ENCODE data around the gene CHTOP. TPM values are rescaled to one million over a fixed set of nuclear protein-coding genes. Genes with fewer than 3 reads are reported as not detected.
"Not testable (repeated sequence)": the region's sequence is repeated elsewhere in the genome, so short reads cannot be mapped to it uniquely, and the experiment has no call there.

Gene CHTOP
- total and polyA plus RNA-seq, 4 experiments from 2014 or later: 42.2 to 149 (median 110) TPM

GRCh38 chr1:153667439-153667838, 33.6 kb downstream of the CHTOP start:
- H3K36me3 Mint-ChIP-seq: peaks cover 54 to 63% of the 10 kb centered on the region in 2 donors
- peaks cover 11 to 15% (median 13%) of the 10 kb centered on the region in 4 donors for H3K4me1 Mint-ChIP-seq
- H3K27ac ChIP-seq (ENCODE audit: low read depth, low read length): peak overlapping the region; percentile 6
- intact Hi-C loops (cut with micrococcal nuclease): no loop called here
- H3K27ac Mint-ChIP-seq: peak overlapping the region in 2 of 7 donors; percentile 68 to 72
- no peak overlapping the region for H3K4me3 ChIP-seq (ENCODE audit: low read length in 2 of 2)
- H3K36me3 ChIP-seq (ENCODE audit: insufficient read depth, low read length): peaks cover 70% of the 10 kb centered on the region
- no peaks in the 10 kb centered on the region for H3K27me3 Mint-ChIP-seq
- H3K4me3 Mint-ChIP-seq: no peak overlapping the region
- POLR2A ChIA-PET (ENCODE audit: partially characterized antibody): interaction anchor here (1.1 to 2.2 kb wide), 2 partner anchors 9 to 33 kb away, joined by 5 read pairs; partner anchors contain the start of genes CHTOP and SNAPIN
- no peaks in the 10 kb centered on the region for H3K9me3 Mint-ChIP-seq
- CTCF ChIA-PET (ENCODE audit: partially characterized antibody): interaction anchor here (0.9 kb wide), 1 partner anchor 156 kb away, joined by 3 read pairs; no protein-coding TSS in a partner anchor
- no peaks in the 10 kb centered on the region for H3K27me3 ChIP-seq (ENCODE audit: insufficient read depth, low read length)
- DNase-seq: no peak
- H3K9me3 ChIP-seq (ENCODE audit: control insufficient read depth in 1 of 2, low read length in 2 of 2): no peaks in the 10 kb centered on the region
- H3K4me1 ChIP-seq (ENCODE audit: insufficient read depth, low read length): peaks cover 26% of the 10 kb centered on the region

GRCh38 chr1:153668672-153669071, 34.8 kb downstream of the CHTOP start:
- DNase-seq; intact Hi-C loops (cut with micrococcal nuclease); H3K27me3 Mint-ChIP-seq; H3K9me3 Mint-ChIP-seq; H3K27me3 ChIP-seq (ENCODE audit: insufficient read depth, low read length); H3K4me3 ChIP-seq (ENCODE audit: low read length in 2 of 2); H3K9me3 ChIP-seq (ENCODE audit: control insufficient read depth in 1 of 2, low read length in 2 of 2); H3K27ac ChIP-seq (ENCODE audit: low read depth, low read length): not testable (repeated sequence)
- POLR2A ChIA-PET (ENCODE audit: partially characterized antibody): interaction anchor here (0.7 to 2.2 kb wide), 3 partner anchors 10 to 136 kb away, joined by 3 to 7 read pairs (median 5); partner anchors contain the start of genes CHTOP and SNAPIN
- Histone ChIP-seq H3K36me3 (ENCODE audit: insufficient read depth, low read length) (peaks cover 58% of the 10 kb centered on the region), H3K4me1 (ENCODE audit: insufficient read depth, low read length) (peaks cover 26% of the 10 kb centered on the region)
- H3K27ac Mint-ChIP-seq: peak overlapping the region in 5 of 7 donors; percentile 32 to 68 (median 64)
- peaks cover 48 to 51% of the 10 kb centered on the region in 2 donors for H3K36me3 Mint-ChIP-seq
- H3K4me1 Mint-ChIP-seq: peaks cover 11 to 16% (median 13%) of the 10 kb centered on the region in 4 donors
- CTCF ChIA-PET (ENCODE audit: partially characterized antibody): interaction anchor here (1.1 kb wide), 1 partner anchor 9 kb away, joined by 3 read pairs; no protein-coding TSS in a partner anchor
- H3K4me3 Mint-ChIP-seq: peak overlapping the region in 6 of 8 donors; percentile 61 to 73 (median 69)

- H3K4me1 Mint-ChIP-seq: peaks cover 11 to 16% (median 13%) of the 10 kb centered on the region in 4 donors
- POLR2A ChIA-PET (ENCODE audit: partially characterized antibody): interaction anchor here (1.2 to 3.4 kb wide), 4 partner anchors 10 to 36 kb away, joined by 5 to 37 read pairs (median 10); partner anchors contain the start of genes CHTOP and SNAPIN
- peak overlapping the region in 1 of 7 donors; percentile 83 for H3K27ac Mint-ChIP-seq
- H3K4me1 ChIP-seq (ENCODE audit: insufficient read depth, low read length): peaks cover 26% of the 10 kb centered on the region
- intact Hi-C loops (cut with micrococcal nuclease): loop anchor here (2.0 kb wide), 3 partner anchors 137 to 939 kb away; partner anchors contain the start of genes ADAR and GATAD2B
- CTCF ChIA-PET (ENCODE audit: partially characterized antibody): interaction anchor here (1.1 kb wide), 1 partner anchor 8 kb away, joined by 3 read pairs; no protein-coding TSS in a partner anchor
- H3K9me3 ChIP-seq (ENCODE audit: control insufficient read depth in 1 of 2, low read length in 2 of 2): no peaks in the 10 kb centered on the region
- H3K36me3 Mint-ChIP-seq: peaks cover 40 to 44% of the 10 kb centered on the region in 2 donors
- no peaks in the 10 kb centered on the region for H3K9me3 Mint-ChIP-seq
- H3K4me3 Mint-ChIP-seq: no peak overlapping the region
- H3K27me3 Mint-ChIP-seq: no peaks in the 10 kb centered on the region
- no peaks in the 10 kb centered on the region for H3K27me3 ChIP-seq (ENCODE audit: insufficient read depth, low read length)
- peak overlapping the region in 1 of 2 donors; percentile 72 for H3K4me3 ChIP-seq (ENCODE audit: low read length in 2 of 2)
- peaks cover 49% of the 10 kb centered on the region for H3K36me3 ChIP-seq (ENCODE audit: insufficient read depth, low read length)
- no peak for DNase-seq
- H3K27ac ChIP-seq (ENCODE audit: low read depth, low read length): peak overlapping the region; percentile 90
Measured at GRCh38 chr1:153669606-153670005, 35.7 kb downstream of the CHTOP start.

- ChIA-PET CTCF (ENCODE audit: partially characterized antibody) (no interaction called here), POLR2A (ENCODE audit: partially characterized antibody) (interaction anchor here (0.5 to 3.4 kb wide), 9 partner anchors 11 to 321 kb away, joined by 3 to 37 read pairs (median 6); partner anchors contain the start of genes CHTOP, INTS3, RPS27 and SNAPIN)
- H3K4me1 Mint-ChIP-seq: peaks cover 11 to 16% (median 13%) of the 10 kb centered on the region in 4 donors
- H3K9me3 Mint-ChIP-seq: no peaks in the 10 kb centered on the region
- H3K36me3 Mint-ChIP-seq: peaks cover 32 to 36% of the 10 kb centered on the region in 2 donors
- H3K4me3 Mint-ChIP-seq: no peak overlapping the region
- peak overlapping the region; percentile 90 for H3K27ac ChIP-seq (ENCODE audit: low read depth, low read length)
- peaks cover 41% of the 10 kb centered on the region for H3K36me3 ChIP-seq (ENCODE audit: insufficient read depth, low read length)
- H3K9me3 ChIP-seq (ENCODE audit: control insufficient read depth in 1 of 2, low read length in 2 of 2): no peaks in the 10 kb centered on the region
- no peak for DNase-seq
- H3K27me3 ChIP-seq (ENCODE audit: insufficient read depth, low read length): no peaks in the 10 kb centered on the region
- no peaks in the 10 kb centered on the region for H3K27me3 Mint-ChIP-seq
- peak overlapping the region; percentile 72 to 93 for H3K4me3 ChIP-seq (ENCODE audit: low read length in 2 of 2)
- peaks cover 26% of the 10 kb centered on the region for H3K4me1 ChIP-seq (ENCODE audit: insufficient read depth, low read length)
- no peak overlapping the region for H3K27ac Mint-ChIP-seq
- intact Hi-C loops (cut with micrococcal nuclease): loop anchor here (2.0 kb wide), 3 partner anchors 138 to 938 kb away; partner anchors contain the start of genes ADAR and GATAD2B
Measured at GRCh38 chr1:153670257-153670858, 36.5 kb downstream of the CHTOP start.

GRCh38 chr1:153670859-153671627, 37.2 kb downstream of the CHTOP start, which contains the start of gene ILF2:
ILF2 (minus strand) TSS chr1:153670993; CDS start chr1:153670922, 71 bp downstream.
- H3K36me3 Mint-ChIP-seq: peaks cover 25 to 30% of the 10 kb centered on the region in 2 donors
- Histone ChIP-seq H3K27me3 (ENCODE audit: insufficient read depth, low read length) (no peaks in the 10 kb centered on the region), H3K9me3 (ENCODE audit: control insufficient read depth in 1 of 2, low read length in 2 of 2) (no peaks in the 10 kb centered on the region), H3K4me1 (ENCODE audit: insufficient read depth, low read length) (peaks cover 26% of the 10 kb centered on the region), H3K36me3 (ENCODE audit: insufficient read depth, low read length) (peaks cover 34% of the 10 kb centered on the region), H3K27ac (ENCODE audit: low read depth, low read length) (peak within 1 kb of the TSS; percentile 90), H3K4me3 (ENCODE audit: low read length in 2 of 2) (peak within 1 kb of the TSS; percentile 72 to 98)
- CTCF ChIA-PET (ENCODE audit: partially characterized antibody): interaction anchor here (0.6 to 1.9 kb wide), 3 partner anchors 53 to 113 kb away, joined by 3 to 5 read pairs (median 3); no protein-coding TSS in a partner anchor
- POLR2A ChIA-PET (ENCODE audit: partially characterized antibody): interaction anchor here (0.7 to 3.4 kb wide), 18 partner anchors 12 to 320 kb away, joined by 3 to 37 read pairs (median 6); partner anchors contain the start of genes CHTOP, CREB3L4, CRTC2 and INTS3
- H3K4me1 Mint-ChIP-seq: peaks cover 11 to 16% (median 13%) of the 10 kb centered on the region in 4 donors
- no peaks in the 10 kb centered on the region for H3K9me3 Mint-ChIP-seq
- DNase-seq: peak; percentile 96 to 100 (median 99)
- H3K27me3 Mint-ChIP-seq: no peaks in the 10 kb centered on the region
- intact Hi-C loops (cut with micrococcal nuclease): loop anchor here (1.0 to 2.0 kb wide), 9 partner anchors 13 to 938 kb away; partner anchors contain the start of genes ADAR, CHTOP, GATAD2B and HAX1
- H3K4me3 Mint-ChIP-seq: no peak within 1 kb of the TSS
- peak within 1 kb of the TSS in 2 of 7 donors; percentile 68 to 77 for H3K27ac Mint-ChIP-seq

- peaks cover 27% of the 10 kb centered on the region for H3K36me3 ChIP-seq (ENCODE audit: insufficient read depth, low read length)
- H3K9me3 ChIP-seq (ENCODE audit: control insufficient read depth in 1 of 2, low read length in 2 of 2); H3K9me3 Mint-ChIP-seq; H3K27me3 Mint-ChIP-seq; H3K4me3 Mint-ChIP-seq; H3K27me3 ChIP-seq (ENCODE audit: insufficient read depth, low read length): not testable (repeated sequence)
- H3K4me3 ChIP-seq (ENCODE audit: low read length in 2 of 2): peak overlapping the region; percentile 47 to 98
- POLR2A ChIA-PET (ENCODE audit: partially characterized antibody): interaction anchor here (0.6 to 3.4 kb wide), 19 partner anchors 13 to 1044 kb away, joined by 3 to 37 read pairs (median 4); partner anchors contain the start of genes CHTOP, CREB3L4, CRTC2 and INTS3
- intact Hi-C loops (cut with micrococcal nuclease): loop anchor here (1.0 to 2.0 kb wide), 9 partner anchors 13 to 937 kb away; partner anchors contain the start of genes ADAR, CHTOP, GATAD2B and HAX1
- CTCF ChIA-PET (ENCODE audit: partially characterized antibody): interaction anchor here (0.6 to 1.9 kb wide), 10 partner anchors 9 to 140 kb away, joined by 3 to 6 read pairs (median 3); partner anchors contain the start of genes CHTOP, INTS3 and SLC27A3
- peak overlapping the region; percentile 73 for H3K27ac ChIP-seq (ENCODE audit: low read depth, low read length)
- DNase-seq: peak in 1 of 5 donors; percentile 66
- H3K4me1 Mint-ChIP-seq: peaks cover 11 to 16% (median 13%) of the 10 kb centered on the region in 4 donors
- H3K36me3 Mint-ChIP-seq: peaks cover 19 to 28% of the 10 kb centered on the region in 2 donors
- peak overlapping the region in 4 of 7 donors; percentile 61 to 77 (median 69) for H3K27ac Mint-ChIP-seq
- H3K4me1 ChIP-seq (ENCODE audit: insufficient read depth, low read length): peaks cover 26% of the 10 kb centered on the region
Measured at GRCh38 chr1:153671628-153672353, 37.9 kb downstream of the CHTOP start.

All from CD4-positive, alpha-beta memory T cell (primary cell).